Stimulated activated CD4-positive, alpha-beta T cell treated with anti-CD3 and anti-CD28 coated beads, Interleukin-1b, Interleukin-23, amount 100 ng/mL, for 24 hours (primary cell): ENCODE data around the gene CCDC177.

ENCODE experiments used
- DNase-seq, 4 experiments: peaks; one replicate each; pipeline ENCODE4 v3.0.0-alpha.2; 2020; ENCODE audit warnings: low read depth in 4 of 4, low spot score in 1 of 4

The CCDC177 gene

GRCh38 chr14:69569859-69570258 lies 4.8 kb downstream of the CCDC177 start:
- no peak for DNase-seq

- no peak for DNase-seq
Measured at GRCh38 chr14:69567563-69567962, 7.1 kb downstream of the CCDC177 start.

GRCh38 chr14:69561893-69562292 lies 12.8 kb downstream of the CCDC177 start:
- no peak for DNase-seq

- DNase-seq: no peak
Measured at GRCh38 chr14:69560826-69561225, 13.8 kb downstream of the CCDC177 start.

- no peak for DNase-seq
Measured at GRCh38 chr14:69559581-69560011, 15.1 kb downstream of the CCDC177 start.

- DNase-seq: no peak
Measured at GRCh38 chr14:69558774-69559173, 15.9 kb downstream of the CCDC177 start.

GRCh38 chr14:69554500-69554899 lies 20.2 kb downstream of the CCDC177 start:
- DNase-seq: no peak

GRCh38 chr14:69553252-69553651 lies 21.4 kb downstream of the CCDC177 start:
- DNase-seq: no peak

GRCh38 chr14:69551511-69551910 lies 23.2 kb downstream of the CCDC177 start:
- DNase-seq: no peak

GRCh38 chr14:69548566-69548965 lies 26.1 kb downstream of the CCDC177 start:
- DNase-seq: no peak

GRCh38 chr14:69547701-69548348 lies 26.8 kb downstream of the CCDC177 start:
- DNase-seq: peak in 1 of 4 experiments; percentile 11

GRCh38 chr14:69543341-69544115 lies 31.1 kb downstream of the CCDC177 start:
- DNase-seq: peak in 1 of 4 experiments; percentile 7

GRCh38 chr14:69542311-69542710 lies 32.4 kb downstream of the CCDC177 start:
- DNase-seq: no peak

- DNase-seq: no peak
Measured at GRCh38 chr14:69540654-69541335, 33.9 kb downstream of the CCDC177 start.

- no peak for DNase-seq
Measured at GRCh38 chr14:69539631-69540410, 34.9 kb downstream of the CCDC177 start.

- DNase-seq: no peak
Measured at GRCh38 chr14:69538766-69539165, 35.9 kb downstream of the CCDC177 start.

GRCh38 chr14:69537900-69538299 lies 36.8 kb downstream of the CCDC177 start:
- DNase-seq: no peak

- DNase-seq: no peak
Measured at GRCh38 chr14:69536971-69537370, 37.7 kb downstream of the CCDC177 start.

- no peak for DNase-seq
Measured at GRCh38 chr14:69535230-69535848, 39.3 kb downstream of the CCDC177 start.

- no peak for DNase-seq
Measured at GRCh38 chr14:69532561-69533340, 41.9 kb downstream of the CCDC177 start.
